HepG2 (cell line): ENCODE data around the gene EXPH5.

Experiments
- POLR2A ChIP-seq, 2 experiments: IDR thresholded peaks; 2 replicates each; pipeline ENCODE4 v1.6.1; 2011; ENCODE audit warnings: low read depth in 2 of 2, low read length in 2 of 2, mild to moderate bottlenecking in 1 of 2, moderate library complexity in 1 of 2; ENCODE audit not compliant: insufficient read depth in 1 of 2
- RNF2 ChIP-seq: fragments of 450-650 bp; conservative IDR thresholded peaks from 2 replicates; pipeline ENCODE4 v1.6.1; 2016; ENCODE audit warnings: low read depth
- SIN3A ChIP-seq: IDR thresholded peaks from 2 replicates; pipeline ENCODE4 v1.6.1; 2011; ENCODE audit warnings: low read depth, mild to moderate bottlenecking, control low read depth, low read length, borderline replicate concordance
- SP1 ChIP-seq, 2 experiments: fragments of 450-650 bp in 1 of 2; sonication (generic) in 1 of 2; formaldehyde crosslinking in 1 of 2; IDR thresholded peaks; 2 replicates each; pipeline versions ENCODE4 v1.4.0 to v1.6.1; 2016 to 2020; ENCODE audit warnings: missing genetic modification reagents in 1 of 2
- TF ChIP-seq, protein P1 (sequence below): sonication (generic); formaldehyde crosslinking; IDR thresholded peaks from 2 replicates; pipeline ENCODE4 v1.5.0; 2020; ENCODE audit warnings: mild to moderate bottlenecking, missing genetic modification reagents, moderate library complexity

DNA sequence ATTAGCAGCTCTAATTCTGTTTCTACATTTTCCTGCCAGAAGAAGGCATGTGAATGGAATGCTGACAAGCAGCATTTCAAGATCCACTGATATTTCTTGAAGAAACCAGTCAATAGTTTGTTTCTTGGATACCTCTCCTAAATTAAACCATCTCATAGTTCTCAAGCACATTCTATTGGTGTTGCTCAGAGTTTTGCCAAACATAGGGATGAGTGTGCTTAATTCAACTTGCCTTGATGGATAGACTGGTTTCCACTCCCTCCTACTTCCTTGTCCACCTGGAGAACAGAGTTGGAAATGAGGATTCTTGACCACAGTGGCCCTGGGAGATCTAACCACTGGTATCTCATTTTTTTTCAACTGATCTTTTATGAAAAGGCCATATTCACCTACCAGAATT lies 41.5 kb upstream of the EXPH5 start:
- TF ChIP-seq SP1 (IDR thresholded peaks at IDR 0.05) (no peak), SP1 (CRISPR knock-in tag; IDR thresholded peaks at IDR 0.05) (no peak), SIN3A (no peak), RNF2 (no peak), POLR2A (IDR thresholded peaks at IDR 0.05; ENCODE audit: insufficient read depth in 1 of 2, low read depth in 2 of 2, low read length in 2 of 2) (no peak)
- TF ChIP-seq, protein P1, sequence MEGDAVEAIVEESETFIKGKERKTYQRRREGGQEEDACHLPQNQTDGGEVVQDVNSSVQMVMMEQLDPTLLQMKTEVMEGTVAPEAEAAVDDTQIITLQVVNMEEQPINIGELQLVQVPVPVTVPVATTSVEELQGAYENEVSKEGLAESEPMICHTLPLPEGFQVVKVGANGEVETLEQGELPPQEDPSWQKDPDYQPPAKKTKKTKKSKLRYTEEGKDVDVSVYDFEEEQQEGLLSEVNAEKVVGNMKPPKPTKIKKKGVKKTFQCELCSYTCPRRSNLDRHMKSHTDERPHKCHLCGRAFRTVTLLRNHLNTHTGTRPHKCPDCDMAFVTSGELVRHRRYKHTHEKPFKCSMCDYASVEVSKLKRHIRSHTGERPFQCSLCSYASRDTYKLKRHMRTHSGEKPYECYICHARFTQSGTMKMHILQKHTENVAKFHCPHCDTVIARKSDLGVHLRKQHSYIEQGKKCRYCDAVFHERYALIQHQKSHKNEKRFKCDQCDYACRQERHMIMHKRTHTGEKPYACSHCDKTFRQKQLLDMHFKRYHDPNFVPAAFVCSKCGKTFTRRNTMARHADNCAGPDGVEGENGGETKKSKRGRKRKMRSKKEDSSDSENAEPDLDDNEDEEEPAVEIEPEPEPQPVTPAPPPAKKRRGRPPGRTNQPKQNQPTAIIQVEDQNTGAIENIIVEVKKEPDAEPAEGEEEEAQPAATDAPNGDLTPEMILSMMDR (CRISPR knock-in tag): no peak
